Nephron progenitor cell (in vitro differentiated cells): ENCODE measurements around the gene NTRK3.

Experiments
- DNase-seq: peaks from one replicate; pipeline ENCODE4 v3.0.0; 2021
- H3K27ac Mint-ChIP-seq: 2 replicates; pipeline ENCODE4 v1.8.0; 2021; ENCODE audit warnings: mild to moderate bottlenecking, moderate library complexity, mixed read lengths
- H3K27me3 Mint-ChIP-seq: 2 replicates; pipeline ENCODE4 v1.8.0; 2021; ENCODE audit warnings: mild to moderate bottlenecking, low read depth, mixed read lengths; ENCODE audit not compliant: poor library complexity
- H3K36me3 Mint-ChIP-seq: 2 replicates; pipeline ENCODE4 v1.8.0; 2021; ENCODE audit warnings: low read depth, mixed read lengths
- H3K4me1 Mint-ChIP-seq: 2 replicates; pipeline ENCODE4 v1.8.0; 2021; ENCODE audit warnings: mixed read lengths
- H3K4me3 Mint-ChIP-seq: 2 replicates; pipeline ENCODE4 v1.8.0; 2021; ENCODE audit warnings: mild to moderate bottlenecking, moderate library complexity, mixed read lengths
- H3K9me3 Mint-ChIP-seq: 2 replicates; pipeline ENCODE4 v1.8.0; 2021; ENCODE audit warnings: mild to moderate bottlenecking, moderate library complexity, mixed read lengths
- TF ChIP-seq, protein P1 (sequence below): fragments of 200-600 bp; sonication (generic); IDR thresholded peaks from 2 replicates; pipeline ENCODE4 v1.5.0; 2021; ENCODE audit warnings: antibody characterized with exemption

Gene NTRK3

GRCh38 chr15:88208396-88208795 is 48.1 kb downstream of the NTRK3 start:
- Mint-ChIP-seq H3K36me3 (no peaks in the 10 kb centered on the region), H3K27ac (no peak overlapping the region), H3K9me3 (no peaks in the 10 kb centered on the region), H3K4me3 (no peak overlapping the region), H3K27me3 (peaks cover 27% of the 10 kb centered on the region), H3K4me1 (no peaks in the 10 kb centered on the region)
- TF ChIP-seq, protein P1, sequence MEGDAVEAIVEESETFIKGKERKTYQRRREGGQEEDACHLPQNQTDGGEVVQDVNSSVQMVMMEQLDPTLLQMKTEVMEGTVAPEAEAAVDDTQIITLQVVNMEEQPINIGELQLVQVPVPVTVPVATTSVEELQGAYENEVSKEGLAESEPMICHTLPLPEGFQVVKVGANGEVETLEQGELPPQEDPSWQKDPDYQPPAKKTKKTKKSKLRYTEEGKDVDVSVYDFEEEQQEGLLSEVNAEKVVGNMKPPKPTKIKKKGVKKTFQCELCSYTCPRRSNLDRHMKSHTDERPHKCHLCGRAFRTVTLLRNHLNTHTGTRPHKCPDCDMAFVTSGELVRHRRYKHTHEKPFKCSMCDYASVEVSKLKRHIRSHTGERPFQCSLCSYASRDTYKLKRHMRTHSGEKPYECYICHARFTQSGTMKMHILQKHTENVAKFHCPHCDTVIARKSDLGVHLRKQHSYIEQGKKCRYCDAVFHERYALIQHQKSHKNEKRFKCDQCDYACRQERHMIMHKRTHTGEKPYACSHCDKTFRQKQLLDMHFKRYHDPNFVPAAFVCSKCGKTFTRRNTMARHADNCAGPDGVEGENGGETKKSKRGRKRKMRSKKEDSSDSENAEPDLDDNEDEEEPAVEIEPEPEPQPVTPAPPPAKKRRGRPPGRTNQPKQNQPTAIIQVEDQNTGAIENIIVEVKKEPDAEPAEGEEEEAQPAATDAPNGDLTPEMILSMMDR: no peak
- DNase-seq: no peak

GRCh38 chr15:88207565-88207964 is 49.0 kb downstream of the NTRK3 start:
- no peaks in the 10 kb centered on the region for H3K9me3 Mint-ChIP-seq
- TF ChIP-seq, protein P1: no peak
- H3K4me1 Mint-ChIP-seq: no peaks in the 10 kb centered on the region
- H3K27me3 Mint-ChIP-seq: peaks cover 25% of the 10 kb centered on the region
- no peaks in the 10 kb centered on the region for H3K36me3 Mint-ChIP-seq
- H3K27ac Mint-ChIP-seq: no peak overlapping the region
- no peak overlapping the region for H3K4me3 Mint-ChIP-seq
- DNase-seq: no peak

DNA sequence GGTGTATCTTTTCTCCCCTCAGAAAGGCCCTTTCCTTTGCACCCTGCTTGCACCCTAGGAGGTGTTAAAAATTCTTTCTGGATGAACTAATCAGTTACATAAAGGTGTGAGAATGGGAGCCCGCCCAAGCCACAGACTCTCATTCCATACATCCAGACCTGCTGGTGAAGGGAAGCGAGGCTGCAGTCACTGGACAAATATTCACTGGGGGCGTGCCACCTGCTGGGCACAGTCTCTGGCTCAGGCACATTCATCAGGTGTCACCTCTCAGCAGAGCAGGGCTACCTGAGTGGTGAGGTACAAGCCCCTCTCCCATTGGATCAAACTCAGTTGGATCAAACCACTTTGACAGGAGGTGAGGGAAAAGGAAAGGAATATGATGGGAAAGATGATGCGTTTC is 52.0 kb downstream of the NTRK3 start:
- H3K4me3 Mint-ChIP-seq: no peak overlapping the region

GRCh38 chr15:88202231-88202630 is 54.3 kb downstream of the NTRK3 start:
- H3K36me3 Mint-ChIP-seq: no peaks in the 10 kb centered on the region
- no peak overlapping the region for H3K4me3 Mint-ChIP-seq
- no peak for DNase-seq
- H3K4me1 Mint-ChIP-seq: no peaks in the 10 kb centered on the region
- TF ChIP-seq, protein P1: no peak
- no peak overlapping the region for H3K27ac Mint-ChIP-seq
- H3K27me3 Mint-ChIP-seq: peaks cover 19% of the 10 kb centered on the region
- no peaks in the 10 kb centered on the region for H3K9me3 Mint-ChIP-seq

More for the DNA sequence above, 52.0 kb downstream of the NTRK3 start:
- Mint-ChIP-seq H3K4me1 (no peaks in the 10 kb centered on the region), H3K27ac (no peak overlapping the region), H3K27me3 (peaks cover 22% of the 10 kb centered on the region), H3K36me3 (no peaks in the 10 kb centered on the region), H3K9me3 (no peaks in the 10 kb centered on the region)
- DNase-seq: no peak
- TF ChIP-seq, protein P1: no peak

GRCh38 chr15:88201207-88201606 is 55.3 kb downstream of the NTRK3 start:
- peaks cover 16% of the 10 kb centered on the region for H3K27me3 Mint-ChIP-seq
- no peak overlapping the region for H3K27ac Mint-ChIP-seq
- DNase-seq: no peak
- no peaks in the 10 kb centered on the region for H3K9me3 Mint-ChIP-seq
- no peaks in the 10 kb centered on the region for H3K4me1 Mint-ChIP-seq
- no peak overlapping the region for H3K4me3 Mint-ChIP-seq
- no peaks in the 10 kb centered on the region for H3K36me3 Mint-ChIP-seq
- TF ChIP-seq, protein P1: no peak

GRCh38 chr15:88196961-88197360 is 59.6 kb downstream of the NTRK3 start:
- no peaks in the 10 kb centered on the region for H3K9me3 Mint-ChIP-seq
- peaks cover 29% of the 10 kb centered on the region for H3K27me3 Mint-ChIP-seq
- no peaks in the 10 kb centered on the region for H3K4me1 Mint-ChIP-seq
- no peak overlapping the region for H3K4me3 Mint-ChIP-seq
- no peak overlapping the region for H3K27ac Mint-ChIP-seq
- no peak for DNase-seq
- H3K36me3 Mint-ChIP-seq: no peaks in the 10 kb centered on the region
- TF ChIP-seq, protein P1: no peak
